GM10847 (cell line): ENCODE measurements around the gene MAST4.

ENCODE experiments used
- POLR2A ChIP-seq: IDR thresholded peaks from 2 replicates; pipeline ENCODE4 v1.6.1; 2011; ENCODE audit not compliant: insufficient read length; ENCODE audit errors: extremely low read depth

MAST4 gene

GRCh38 chr5:67195406-67196275 lies 599.4 kb downstream of the MAST4 start:
- no peak for TF ChIP-seq POLR2A

- no peak for TF ChIP-seq POLR2A
These were observed 600.4 kb downstream of the MAST4 start, which contains the start of gene CD180 for GRCh38 chr5:67196537-67197059. Gene CD180, minus strand, starts transcription at chr5:67196799. Its CDS starts 158 bp downstream, at chr5:67196641.

- no peak for TF ChIP-seq POLR2A
These were observed 601.3 kb downstream of the MAST4 start for GRCh38 chr5:67197536-67197935.

- no peak for TF ChIP-seq POLR2A
These were observed 602.7 kb downstream of the MAST4 start for GRCh38 chr5:67198917-67199316.

- no peak for TF ChIP-seq POLR2A
These were observed 603.7 kb downstream of the MAST4 start for GRCh38 chr5:67199859-67200258.

GRCh38 chr5:67200809-67201562 lies 604.8 kb downstream of the MAST4 start:
- TF ChIP-seq POLR2A: no peak

GRCh38 chr5:67201897-67202549 lies 605.8 kb downstream of the MAST4 start:
- TF ChIP-seq POLR2A: no peak

- TF ChIP-seq POLR2A: no peak
These were observed 606.6 kb downstream of the MAST4 start for GRCh38 chr5:67202828-67203227.

GRCh38 chr5:67203701-67204074 lies 607.5 kb downstream of the MAST4 start:
- TF ChIP-seq POLR2A: no peak

- TF ChIP-seq POLR2A: no peak
These were observed 608.6 kb downstream of the MAST4 start for GRCh38 chr5:67204821-67205220.

- TF ChIP-seq POLR2A: no peak
These were observed 609.8 kb downstream of the MAST4 start for GRCh38 chr5:67205981-67206380.

- no peak for TF ChIP-seq POLR2A
These were observed 610.3 kb downstream of the MAST4 start for GRCh38 chr5:67206461-67206860.

- no peak for TF ChIP-seq POLR2A
These were observed 610.7 kb downstream of the MAST4 start for GRCh38 chr5:67206929-67207328.

GRCh38 chr5:67208403-67208802 lies 612.2 kb downstream of the MAST4 start:
- no peak for TF ChIP-seq POLR2A

- no peak for TF ChIP-seq POLR2A
These were observed 613.1 kb downstream of the MAST4 start for GRCh38 chr5:67209141-67209771.
